Hepatocyte (in vitro differentiated cells): Measurements from ENCODE around the gene SULT2A1.

ENCODE experiments used
- EZH2phosphoT487 ChIP-seq: fragments of 200-600 bp; sonication (generic); IDR thresholded peaks from one replicate; pipeline ENCODE4 v1.6.1; 2018; ENCODE audit warnings: antibody characterized with exemption, mild to moderate bottlenecking, low read depth, moderate library complexity; ENCODE audit not compliant: unreplicated experiment, severe bottlenecking
- TF ChIP-seq, protein P1 (sequence below): fragments of 200-600 bp; sonication (generic); IDR thresholded peaks from 2 replicates; pipeline ENCODE4 v1.5.1; 2016; ENCODE audit warnings: antibody characterized with exemption, mild to moderate bottlenecking; ENCODE audit not compliant: poor library complexity

DNA sequence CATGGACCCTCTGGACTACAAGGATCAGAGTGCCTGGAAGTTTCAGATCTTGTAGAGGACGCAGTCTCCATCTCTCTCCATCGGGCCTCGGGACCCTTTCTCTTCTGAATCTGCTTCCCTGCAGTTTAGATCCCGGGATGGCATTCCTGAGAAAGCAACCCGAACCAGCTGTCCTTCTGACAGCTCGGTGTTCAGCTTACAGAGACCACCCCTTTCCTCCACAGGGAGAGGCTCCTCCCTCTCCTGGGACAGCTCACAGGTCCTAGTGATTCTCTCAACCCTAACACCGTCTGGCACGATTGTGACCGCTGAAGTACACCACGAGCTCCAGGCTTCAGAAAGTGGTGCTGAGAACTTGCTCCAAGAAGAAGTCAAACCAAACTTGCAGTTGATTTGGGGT lies 46.2 kb downstream of the SULT2A1 start:
- TF ChIP-seq, protein P1, sequence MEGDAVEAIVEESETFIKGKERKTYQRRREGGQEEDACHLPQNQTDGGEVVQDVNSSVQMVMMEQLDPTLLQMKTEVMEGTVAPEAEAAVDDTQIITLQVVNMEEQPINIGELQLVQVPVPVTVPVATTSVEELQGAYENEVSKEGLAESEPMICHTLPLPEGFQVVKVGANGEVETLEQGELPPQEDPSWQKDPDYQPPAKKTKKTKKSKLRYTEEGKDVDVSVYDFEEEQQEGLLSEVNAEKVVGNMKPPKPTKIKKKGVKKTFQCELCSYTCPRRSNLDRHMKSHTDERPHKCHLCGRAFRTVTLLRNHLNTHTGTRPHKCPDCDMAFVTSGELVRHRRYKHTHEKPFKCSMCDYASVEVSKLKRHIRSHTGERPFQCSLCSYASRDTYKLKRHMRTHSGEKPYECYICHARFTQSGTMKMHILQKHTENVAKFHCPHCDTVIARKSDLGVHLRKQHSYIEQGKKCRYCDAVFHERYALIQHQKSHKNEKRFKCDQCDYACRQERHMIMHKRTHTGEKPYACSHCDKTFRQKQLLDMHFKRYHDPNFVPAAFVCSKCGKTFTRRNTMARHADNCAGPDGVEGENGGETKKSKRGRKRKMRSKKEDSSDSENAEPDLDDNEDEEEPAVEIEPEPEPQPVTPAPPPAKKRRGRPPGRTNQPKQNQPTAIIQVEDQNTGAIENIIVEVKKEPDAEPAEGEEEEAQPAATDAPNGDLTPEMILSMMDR, result no peak
- no peak for TF ChIP-seq EZH2phosphoT487
